Embryonic facial prominence (tissue), 1 donor: ENCODE measurements around the gene CAPN6.

Experiments
- DNase-seq: peaks from one replicate; pipeline ENCODE4 v3.0.0-alpha.2; 2016; ENCODE audit errors: extremely low spot score

CAPN6 gene

DNA sequence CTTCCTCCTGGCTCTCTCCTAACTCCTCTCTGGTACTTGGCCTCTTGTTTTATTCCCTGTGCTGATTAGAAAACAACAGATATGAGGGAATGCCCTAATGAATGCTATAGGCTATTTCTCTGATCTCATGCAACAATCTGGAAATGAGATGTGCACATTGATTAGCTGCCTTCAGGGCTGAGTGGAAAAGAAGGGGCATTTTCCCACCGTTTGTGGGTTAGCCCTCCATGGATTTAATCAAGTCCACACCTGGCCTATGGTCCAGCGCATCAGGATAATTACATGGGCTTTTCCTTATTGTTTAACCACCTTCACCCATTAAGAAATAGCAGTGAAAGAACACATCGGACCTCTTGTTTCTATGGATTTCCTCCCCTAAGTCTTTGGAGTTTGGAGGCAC, 70.0 kb downstream of the CAPN6 start:
- no peak for DNase-seq

DNA sequence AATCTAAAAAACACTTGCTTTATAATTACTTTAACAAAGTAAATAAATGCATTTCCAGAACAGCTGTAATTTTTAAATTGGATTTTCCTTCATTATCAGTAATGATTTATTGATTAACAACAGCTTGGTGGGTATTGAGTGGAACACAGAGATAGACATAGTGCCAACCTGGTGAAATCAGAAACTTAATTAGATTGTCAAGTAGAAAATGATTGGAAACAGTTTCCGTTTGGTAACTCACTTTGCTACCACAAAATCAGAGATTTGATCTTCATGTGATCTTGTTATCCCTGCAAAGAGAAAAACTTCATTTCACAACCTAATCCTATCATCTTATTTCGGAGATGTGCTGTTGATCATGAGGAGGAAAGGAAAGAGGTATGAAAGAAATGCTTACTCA, 70.8 kb downstream of the CAPN6 start:
- DNase-seq, result no peak
